Thyroid gland (tissue), 4 donors: ENCODE measurements around the gene SSX2IP. TPM values are rescaled to one million over a fixed set of nuclear protein-coding genes. Genes with fewer than 3 reads are reported as not detected.
"Not testable (repeated sequence)": the region's sequence is repeated elsewhere in the genome, so short reads cannot be mapped to it uniquely, and the experiment has no call there.

Experiments
- DNase-seq, 2 donors: peaks; one replicate each; pipeline ENCODE4 v3.0.0-alpha.2; 2019
- H3K27ac ChIP-seq, 3 donors: fragments of 200-600 bp; sonication (generic); 1 replicate in 2 of 3; 2 replicates in 1 of 3; pipeline ENCODE4 v1.5.1; 2016 to 2019; ENCODE audit warnings: mild to moderate bottlenecking in 1 of 3, moderate library complexity in 1 of 3
- H3K27me3 ChIP-seq: fragments of 200-600 bp; sonication (generic); one replicate; pipeline ENCODE4 v1.5.1; 2019
- H3K36me3 ChIP-seq, 2 donors: fragments of 200-600 bp; sonication (generic); one replicate each; pipeline ENCODE4 v1.5.1; 2016 to 2019
- H3K4me1 ChIP-seq, 2 donors: fragments of 200-600 bp; sonication (generic); one replicate each; pipeline ENCODE4 v1.5.1; 2017 to 2019
- H3K4me3 ChIP-seq, 3 donors: fragments of 200-600 bp; sonication (generic); replicated peaks in 1 of 3; 1 replicate in 2 of 3; 2 replicates in 1 of 3; pipeline ENCODE4 v1.5.1; 2016; ENCODE audit warnings: mild to moderate bottlenecking in 1 of 3
- H3K9me3 ChIP-seq: fragments of 200-600 bp; sonication (generic); one replicate; pipeline ENCODE4 v1.5.1; 2017
- POLR2A ChIP-seq, 2 donors: fragments of 450-650 bp; IDR thresholded peaks; one replicate each; pipeline ENCODE4 v1.6.1; 2017; ENCODE audit warnings: antibody characterized with exemption in 2 of 2, mild to moderate bottlenecking in 2 of 2, moderate library complexity in 1 of 2
- WGBS, 2 donors: methylation state at CpG; one replicate each; pipeline ENCODE4 v1.1.5; 2017; 5-methylcytosine and 5-hydroxymethylcytosine counted together
- intact Hi-C: fragments of 100-400 bp; cut with DNase I; formaldehyde crosslinking; loops from one replicate; pipeline ENCODE4 v1.15.1; 2023
- total RNA-seq, 4 donors: library from RNA; depleted of rRNA; stranded (reverse); fragments of >200 nt; gene quantifications; one replicate each; pipeline ENCODE4 v1.2.3, GENCODE V29; 2016
- TF ChIP-seq, protein P1 (sequence below), 6 experiments: fragments of 200-600 bp in 3 of 6; fragments of 450-650 bp in 3 of 6; sonication (generic) in 3 of 6; IDR thresholded peaks; one replicate each; pipeline ENCODE4 v1.5.1; 2016 to 2019; ENCODE audit warnings: antibody characterized with exemption in 6 of 6, mild to moderate bottlenecking in 2 of 6, inconsistent platforms in 1 of 6, moderate library complexity in 1 of 6

The SSX2IP gene
- total RNA-seq, 4 donors from 2014 or later, result 9.0 to 11.4 (median 9.5) TPM

DNA sequence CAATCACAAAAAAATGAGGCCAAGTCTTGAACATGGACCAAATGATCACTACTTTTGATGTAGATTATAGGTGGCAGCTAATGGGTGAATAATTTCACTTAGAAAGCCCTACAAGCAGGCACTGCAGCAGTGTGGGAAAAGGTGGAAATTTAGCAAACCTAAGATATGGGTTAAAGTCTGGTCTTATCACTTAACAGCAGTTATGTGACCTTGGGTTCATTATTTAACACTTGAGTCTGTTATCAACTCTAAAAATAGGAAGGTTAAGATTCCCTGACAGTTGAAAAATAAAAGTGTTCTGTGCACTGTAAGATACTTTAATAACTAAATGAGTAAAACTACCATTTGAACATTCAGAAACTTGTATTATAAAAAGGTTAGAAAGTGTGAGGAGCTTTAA lies 47.5 kb downstream of the SSX2IP start:
- Histone ChIP-seq H3K27ac (no peak overlapping the region), H3K4me3 (no peak overlapping the region), H3K9me3 (no peaks in the 10 kb centered on the region), H3K27me3 (no peaks in the 10 kb centered on the region), H3K4me1 (no peaks in the 10 kb centered on the region), H3K36me3 (no peaks in the 10 kb centered on the region)
- intact Hi-C loops, result no loop called here
- TF ChIP-seq, protein P1, sequence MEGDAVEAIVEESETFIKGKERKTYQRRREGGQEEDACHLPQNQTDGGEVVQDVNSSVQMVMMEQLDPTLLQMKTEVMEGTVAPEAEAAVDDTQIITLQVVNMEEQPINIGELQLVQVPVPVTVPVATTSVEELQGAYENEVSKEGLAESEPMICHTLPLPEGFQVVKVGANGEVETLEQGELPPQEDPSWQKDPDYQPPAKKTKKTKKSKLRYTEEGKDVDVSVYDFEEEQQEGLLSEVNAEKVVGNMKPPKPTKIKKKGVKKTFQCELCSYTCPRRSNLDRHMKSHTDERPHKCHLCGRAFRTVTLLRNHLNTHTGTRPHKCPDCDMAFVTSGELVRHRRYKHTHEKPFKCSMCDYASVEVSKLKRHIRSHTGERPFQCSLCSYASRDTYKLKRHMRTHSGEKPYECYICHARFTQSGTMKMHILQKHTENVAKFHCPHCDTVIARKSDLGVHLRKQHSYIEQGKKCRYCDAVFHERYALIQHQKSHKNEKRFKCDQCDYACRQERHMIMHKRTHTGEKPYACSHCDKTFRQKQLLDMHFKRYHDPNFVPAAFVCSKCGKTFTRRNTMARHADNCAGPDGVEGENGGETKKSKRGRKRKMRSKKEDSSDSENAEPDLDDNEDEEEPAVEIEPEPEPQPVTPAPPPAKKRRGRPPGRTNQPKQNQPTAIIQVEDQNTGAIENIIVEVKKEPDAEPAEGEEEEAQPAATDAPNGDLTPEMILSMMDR (IDR thresholded peaks at IDR 0.05), result no peak
- DNase-seq, result no peak

DNA sequence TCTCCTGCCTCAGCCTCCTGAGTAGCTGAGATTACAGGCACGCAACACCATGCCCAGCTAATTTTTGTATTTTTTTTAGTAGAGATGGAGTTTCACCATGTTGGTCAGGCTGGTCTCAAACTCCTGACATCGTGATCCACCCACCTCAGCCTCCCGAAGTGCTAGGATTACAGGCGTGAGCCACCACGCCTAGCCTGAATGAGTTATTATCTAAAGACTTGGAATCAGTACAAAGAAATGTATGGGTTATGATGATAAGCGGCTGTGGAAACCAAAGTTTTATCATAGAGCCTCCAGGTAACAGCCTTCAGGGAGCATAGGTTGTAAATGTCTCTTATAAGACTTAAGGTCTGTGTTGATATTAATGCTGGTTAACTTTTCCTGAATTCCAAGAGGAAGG lies 50.5 kb downstream of the SSX2IP start:
- DNase-seq, H3K27me3 ChIP-seq, H3K27ac ChIP-seq, H3K4me1 ChIP-seq, intact Hi-C loops, H3K9me3 ChIP-seq, H3K36me3 ChIP-seq, H3K4me3 ChIP-seq: not testable (repeated sequence)
- WGBS, 2 donors, result 75 to 80% methylated on average over 6 of the region's 6 CpGs

DNA sequence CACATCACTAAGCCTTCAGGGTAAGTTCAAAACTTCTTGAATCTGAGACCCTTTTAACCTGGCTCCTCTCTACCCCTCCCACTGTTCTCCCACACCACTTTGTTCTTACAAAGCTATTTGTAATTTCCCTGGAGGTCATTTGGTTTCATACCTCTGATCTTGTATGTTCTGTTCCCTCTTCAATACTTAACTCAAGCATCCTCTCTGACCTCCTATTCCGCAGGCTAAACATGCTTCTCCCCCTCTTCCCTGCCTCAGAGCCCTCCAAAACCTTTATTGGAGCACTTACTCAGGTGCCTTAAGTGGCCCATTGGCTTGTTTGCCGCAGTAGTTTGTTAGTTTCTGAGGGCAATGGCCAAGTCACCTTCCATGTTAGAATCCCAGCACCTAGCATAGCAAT lies 54.8 kb downstream of the SSX2IP start:
- intact Hi-C loops, result no loop called here

DNA sequence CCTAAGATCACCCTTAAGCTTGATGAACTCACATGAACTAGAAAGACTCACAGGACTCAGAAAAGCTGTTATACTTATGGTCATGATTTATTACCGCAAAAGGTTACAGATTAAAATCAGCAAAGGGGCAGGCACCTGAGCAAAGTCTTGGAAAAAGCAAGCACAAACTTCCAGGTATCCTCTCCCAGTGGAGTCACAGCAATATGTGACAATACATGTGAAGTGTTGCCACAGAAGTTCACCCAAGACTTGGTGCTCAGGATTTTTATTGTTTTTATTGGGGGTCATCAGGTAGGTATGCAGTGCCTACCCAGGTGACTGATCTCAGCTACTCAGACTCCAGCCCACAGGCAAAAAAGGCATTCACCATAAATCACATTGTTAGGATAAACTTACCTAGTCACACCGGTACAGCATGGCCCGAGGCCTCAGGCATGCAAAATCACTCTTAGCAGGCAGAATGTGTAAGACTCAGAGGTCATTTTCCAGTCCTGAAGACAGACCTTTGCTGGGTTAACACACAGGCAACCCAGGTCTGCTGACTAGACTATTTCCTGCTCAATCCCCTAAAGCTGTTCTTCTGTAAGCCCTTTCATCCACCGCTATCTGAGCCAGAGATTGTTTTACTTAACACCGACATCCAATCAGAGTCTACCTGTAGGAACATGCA lies 55.6 kb downstream of the SSX2IP start:
- WGBS, 2 donors, result 56 to 57% methylated on average over 5 of the region's 5 CpGs
- H3K27me3 ChIP-seq, result no peaks in the 10 kb centered on the region
- no peak overlapping the region for H3K4me3 ChIP-seq
- H3K4me1 ChIP-seq, result no peaks in the 10 kb centered on the region
- intact Hi-C loops, result no loop called here
- TF ChIP-seq, protein P1 (IDR thresholded peaks at IDR 0.05), result no peak
- no peak for TF ChIP-seq POLR2A (IDR thresholded peaks at IDR 0.05)
- H3K9me3 ChIP-seq, result no peaks in the 10 kb centered on the region
- no peak overlapping the region for H3K27ac ChIP-seq
- DNase-seq, result no peak
- H3K36me3 ChIP-seq, result no peaks in the 10 kb centered on the region

More for the DNA sequence above, 54.8 kb downstream of the SSX2IP start:
- TF ChIP-seq, protein P1 (IDR thresholded peaks at IDR 0.05), result no peak
- no peak for TF ChIP-seq POLR2A (IDR thresholded peaks at IDR 0.05)
- Histone ChIP-seq H3K27me3 (no peaks in the 10 kb centered on the region), H3K4me3 (no peak overlapping the region), H3K27ac (no peak overlapping the region), H3K36me3 (no peaks in the 10 kb centered on the region), H3K9me3 (no peaks in the 10 kb centered on the region), H3K4me1 (no peaks in the 10 kb centered on the region)
- peak in 1 of 2 donors; percentile 12 for DNase-seq
- 60 to 81% methylated on average over 2 of the region's 2 CpGs for WGBS, 2 donors

DNA sequence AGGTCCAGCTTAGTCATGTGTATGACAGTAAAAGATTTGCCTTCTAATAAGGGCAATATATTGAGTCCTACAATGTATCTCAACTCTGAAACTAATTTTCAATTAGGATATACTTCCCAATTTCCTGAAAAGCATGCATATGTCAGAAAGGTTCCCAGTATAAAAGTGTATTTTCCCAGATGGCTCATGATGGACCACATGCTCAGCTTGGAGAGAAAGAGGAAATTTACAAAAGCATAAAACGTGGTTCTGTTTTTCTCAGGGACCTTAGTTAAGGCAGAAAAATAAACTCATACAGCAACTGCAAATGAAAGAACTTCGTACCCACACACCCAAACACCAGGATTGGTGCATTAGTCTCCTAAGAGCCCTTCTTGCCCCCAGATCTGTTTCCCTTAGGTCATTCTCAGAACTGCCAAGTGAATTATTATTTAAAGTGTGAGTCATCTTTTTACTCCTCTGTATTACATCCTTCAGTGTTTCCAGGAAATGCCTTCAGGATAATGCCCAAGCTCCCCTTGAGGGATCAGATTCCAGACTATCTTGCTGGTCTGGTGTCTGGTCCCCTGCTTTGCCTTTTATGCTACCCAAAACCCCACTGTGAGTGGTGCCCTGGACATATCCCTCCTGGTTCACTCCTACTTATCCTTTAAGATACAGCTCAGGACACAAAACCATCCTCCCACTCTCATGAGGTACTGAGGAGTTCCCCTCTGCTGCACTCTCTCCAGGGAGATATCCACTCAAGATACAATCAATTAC lies 57.4 kb downstream of the SSX2IP start:
- no peak overlapping the region for H3K27ac ChIP-seq
- H3K9me3 ChIP-seq, result no peaks in the 10 kb centered on the region
- H3K36me3 ChIP-seq, result no peaks in the 10 kb centered on the region
- no peak for DNase-seq
- H3K4me1 ChIP-seq, result no peaks in the 10 kb centered on the region
- 50 to 86% methylated on average over 2 of the region's 2 CpGs for WGBS, 2 donors
- intact Hi-C loops, result no loop called here
- no peak overlapping the region for H3K4me3 ChIP-seq
- no peak for TF ChIP-seq POLR2A (IDR thresholded peaks at IDR 0.05)
- TF ChIP-seq, protein P1 (IDR thresholded peaks at IDR 0.05), result no peak
- H3K27me3 ChIP-seq, result no peaks in the 10 kb centered on the region
